Mesothelial cell of epicardium (in vitro differentiated cells): ENCODE data around the gene GPSM1. TPM values are rescaled to one million over a fixed set of nuclear protein-coding genes. Genes with fewer than 3 reads are reported as not detected.

Experiments
- DNase-seq, 2 experiments: peaks; one replicate each; pipeline ENCODE4 v3.0.0; 2021; ENCODE audit warnings: low spot score in 2 of 2; ENCODE audit not compliant: unreplicated experiment in 2 of 2
- H3K27ac Mint-ChIP-seq: 2 replicates; pipeline ENCODE4 v1.8.0; 2021; ENCODE audit warnings: mixed read lengths
- H3K27me3 Mint-ChIP-seq: 2 replicates; pipeline ENCODE4 v1.8.0; 2021; ENCODE audit warnings: low read depth, mixed read lengths
- H3K36me3 Mint-ChIP-seq: 2 replicates; pipeline ENCODE4 v1.8.0; 2021; ENCODE audit warnings: mixed read lengths
- H3K4me1 Mint-ChIP-seq: 2 replicates; pipeline ENCODE4 v1.8.0; 2021; ENCODE audit warnings: mixed read lengths
- H3K4me3 Mint-ChIP-seq: 2 replicates; pipeline ENCODE4 v1.8.0; 2021; ENCODE audit warnings: mild to moderate bottlenecking, moderate library complexity, mixed read lengths
- H3K9me3 Mint-ChIP-seq: 2 replicates; pipeline ENCODE4 v1.8.0; 2021; ENCODE audit warnings: mixed read lengths
- total RNA-seq: library from RNA; stranded (reverse); gene quantifications from 3 replicates; pipeline ENCODE4 v1.2.1, GENCODE V29; 2021
- TF ChIP-seq, protein P1 (sequence below): fragments of 200-600 bp; sonication (generic); IDR thresholded peaks from one replicate; pipeline ENCODE4 v1.5.0; 2021; ENCODE audit warnings: antibody characterized with exemption; ENCODE audit not compliant: unreplicated experiment

Gene GPSM1
- total RNA-seq, 1 donor from 2014 or later, result 102 TPM

DNA sequence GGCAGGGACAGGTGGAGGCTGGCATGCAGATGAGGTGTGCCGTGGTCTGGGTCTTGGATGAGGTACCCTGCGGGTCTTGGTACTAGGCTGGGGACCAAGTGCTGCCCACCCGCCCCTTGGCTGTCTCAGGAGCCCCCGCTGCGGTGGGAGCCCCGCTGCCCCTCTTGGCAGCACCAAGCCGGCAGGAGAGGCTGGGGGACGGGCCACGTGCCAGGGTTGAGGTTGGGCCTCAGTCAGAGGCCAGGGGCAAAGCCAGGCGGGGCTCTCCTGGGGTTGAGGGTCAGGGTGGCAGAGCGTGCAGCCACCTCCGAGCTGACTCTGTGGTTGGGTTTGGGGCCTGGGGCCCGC is 44.2 kb downstream of the GPSM1 start:
- Mint-ChIP-seq H3K4me1 (peaks cover 13% of the 10 kb centered on the region), H3K27ac (no peak overlapping the region), H3K4me3 (no peak overlapping the region), H3K36me3 (no peaks in the 10 kb centered on the region), H3K27me3 (no peaks in the 10 kb centered on the region), H3K9me3 (no peaks in the 10 kb centered on the region)
- TF ChIP-seq, protein P1, sequence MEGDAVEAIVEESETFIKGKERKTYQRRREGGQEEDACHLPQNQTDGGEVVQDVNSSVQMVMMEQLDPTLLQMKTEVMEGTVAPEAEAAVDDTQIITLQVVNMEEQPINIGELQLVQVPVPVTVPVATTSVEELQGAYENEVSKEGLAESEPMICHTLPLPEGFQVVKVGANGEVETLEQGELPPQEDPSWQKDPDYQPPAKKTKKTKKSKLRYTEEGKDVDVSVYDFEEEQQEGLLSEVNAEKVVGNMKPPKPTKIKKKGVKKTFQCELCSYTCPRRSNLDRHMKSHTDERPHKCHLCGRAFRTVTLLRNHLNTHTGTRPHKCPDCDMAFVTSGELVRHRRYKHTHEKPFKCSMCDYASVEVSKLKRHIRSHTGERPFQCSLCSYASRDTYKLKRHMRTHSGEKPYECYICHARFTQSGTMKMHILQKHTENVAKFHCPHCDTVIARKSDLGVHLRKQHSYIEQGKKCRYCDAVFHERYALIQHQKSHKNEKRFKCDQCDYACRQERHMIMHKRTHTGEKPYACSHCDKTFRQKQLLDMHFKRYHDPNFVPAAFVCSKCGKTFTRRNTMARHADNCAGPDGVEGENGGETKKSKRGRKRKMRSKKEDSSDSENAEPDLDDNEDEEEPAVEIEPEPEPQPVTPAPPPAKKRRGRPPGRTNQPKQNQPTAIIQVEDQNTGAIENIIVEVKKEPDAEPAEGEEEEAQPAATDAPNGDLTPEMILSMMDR, result no peak
- DNase-seq, result no peak

DNA sequence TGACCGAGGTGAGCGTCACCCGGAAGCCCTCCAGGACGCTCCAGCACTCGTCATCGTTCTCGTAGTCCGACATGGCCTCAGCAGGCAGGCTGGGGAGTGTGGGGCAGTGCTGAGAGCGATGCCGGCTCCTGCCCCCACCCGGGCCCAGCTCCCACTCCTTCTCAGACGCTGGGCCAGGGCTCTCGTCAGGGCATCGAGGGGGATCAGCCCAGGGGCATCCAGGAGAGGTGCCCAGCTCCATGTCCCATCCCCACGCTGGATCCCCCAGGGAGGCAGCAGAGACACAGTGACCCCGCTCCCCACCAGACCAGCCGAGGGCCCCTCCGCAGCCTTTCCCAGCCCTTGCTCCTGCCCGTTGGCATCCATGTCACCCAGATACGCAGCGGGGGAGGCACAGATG is 44.7 kb downstream of the GPSM1 start:
- H3K27ac Mint-ChIP-seq, result no peak overlapping the region
- H3K4me3 Mint-ChIP-seq, result no peak overlapping the region
- no peak for DNase-seq
- H3K9me3 Mint-ChIP-seq, result no peaks in the 10 kb centered on the region
- H3K27me3 Mint-ChIP-seq, result no peaks in the 10 kb centered on the region
- TF ChIP-seq, protein P1, result no peak
- peaks cover 13% of the 10 kb centered on the region for H3K4me1 Mint-ChIP-seq
- H3K36me3 Mint-ChIP-seq, result no peaks in the 10 kb centered on the region

DNA sequence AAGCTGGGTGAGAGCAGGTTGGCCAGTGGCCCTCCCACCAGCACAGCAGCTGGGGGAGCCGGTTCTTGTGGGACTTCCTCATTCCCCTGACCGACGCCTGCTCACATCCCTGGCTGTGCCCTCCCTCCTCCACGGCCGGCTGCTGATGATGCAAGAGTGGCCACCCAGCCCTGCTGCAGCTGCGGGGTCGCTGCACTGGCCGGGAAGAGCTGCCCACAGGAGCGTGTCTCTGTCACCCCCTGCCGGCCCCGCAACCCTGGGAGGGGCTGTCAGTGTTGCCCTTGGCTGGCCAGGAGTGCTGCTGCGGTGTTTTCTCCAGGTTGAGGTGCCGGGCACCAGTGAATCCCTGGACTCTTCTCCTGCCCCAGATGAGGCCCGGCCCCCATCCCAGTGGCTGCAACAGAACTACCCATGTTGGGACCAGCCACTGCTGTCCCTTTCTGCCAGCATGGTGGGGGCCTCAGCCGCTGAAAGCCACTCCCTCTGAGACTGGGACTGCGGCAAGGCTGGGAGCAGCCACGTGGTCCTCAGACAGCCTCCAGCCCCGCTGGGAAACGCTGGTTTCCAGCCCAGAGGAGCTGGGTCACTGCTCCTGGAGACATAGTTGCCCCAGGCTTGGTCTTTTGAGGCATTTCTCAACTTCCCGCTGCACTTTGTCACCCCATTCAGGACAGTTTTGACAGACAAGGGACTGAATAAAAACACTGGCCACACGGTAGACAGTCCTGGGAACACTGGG is 45.4 kb downstream of the GPSM1 start:
- Mint-ChIP-seq H3K4me3 (peak overlapping the region; percentile 37), H3K4me1 (peaks cover 13% of the 10 kb centered on the region), H3K9me3 (no peaks in the 10 kb centered on the region), H3K36me3 (no peaks in the 10 kb centered on the region), H3K27ac (peak overlapping the region; percentile 47), H3K27me3 (no peaks in the 10 kb centered on the region)
- TF ChIP-seq, protein P1, result no peak
- no peak for DNase-seq

DNA sequence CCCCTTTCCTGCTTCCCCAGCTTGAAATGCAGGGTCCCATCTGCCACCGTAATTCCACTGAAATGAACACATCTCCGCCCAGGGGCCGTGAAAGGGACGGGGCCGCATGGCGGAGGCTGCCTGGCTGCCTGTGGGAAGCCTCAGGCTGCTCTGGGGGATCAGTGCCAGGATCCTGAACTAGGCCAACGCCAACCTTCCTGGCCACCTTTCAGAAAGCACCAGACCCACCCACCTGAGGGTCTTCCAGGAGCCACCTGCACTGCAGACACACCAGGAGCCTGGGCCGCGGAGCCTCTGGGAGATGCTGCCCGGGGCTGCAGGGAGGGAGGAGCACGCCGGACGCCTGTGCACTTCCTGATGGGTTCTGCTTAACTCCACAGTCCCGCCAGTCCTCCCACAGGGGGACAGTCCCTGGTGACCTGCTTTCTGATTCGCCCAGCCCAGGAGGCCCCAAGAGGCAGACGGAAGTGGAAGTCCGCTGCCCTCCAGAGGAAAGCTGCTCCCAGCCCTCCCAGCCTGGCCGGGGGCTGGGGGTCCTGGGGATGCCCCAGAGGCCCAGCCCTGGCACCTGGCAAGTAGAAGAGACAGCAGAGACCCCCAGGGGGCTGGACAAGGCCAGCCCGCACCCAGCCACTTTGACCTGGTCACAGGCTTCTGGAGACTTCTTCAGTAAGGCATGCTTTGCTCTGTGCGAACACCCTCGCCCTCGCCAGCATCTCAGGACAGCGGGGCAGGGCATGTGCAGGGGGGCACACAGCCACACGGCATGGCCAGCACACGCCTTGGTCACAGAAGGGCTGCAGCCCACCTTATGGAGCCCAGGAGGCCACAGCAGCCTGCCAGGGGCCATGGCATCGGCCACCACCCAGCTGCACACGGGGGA is 46.2 kb downstream of the GPSM1 start, which contains the start of gene CARD9:
Gene CARD9 (minus strand): TSS at position 370 of the 883 bp plus-strand sequence. CDS start 1,591 bp downstream, outside the sequence.
- DNase-seq, result no peak
- Mint-ChIP-seq H3K9me3 (no peaks in the 10 kb centered on the region), H3K36me3 (no peaks in the 10 kb centered on the region), H3K27ac (peak within 1 kb of the TSS; percentile 47), H3K4me3 (peak within 1 kb of the TSS; percentile 37), H3K4me1 (peaks cover 13% of the 10 kb centered on the region), H3K27me3 (no peaks in the 10 kb centered on the region)
- TF ChIP-seq, protein P1, result no peak

DNA sequence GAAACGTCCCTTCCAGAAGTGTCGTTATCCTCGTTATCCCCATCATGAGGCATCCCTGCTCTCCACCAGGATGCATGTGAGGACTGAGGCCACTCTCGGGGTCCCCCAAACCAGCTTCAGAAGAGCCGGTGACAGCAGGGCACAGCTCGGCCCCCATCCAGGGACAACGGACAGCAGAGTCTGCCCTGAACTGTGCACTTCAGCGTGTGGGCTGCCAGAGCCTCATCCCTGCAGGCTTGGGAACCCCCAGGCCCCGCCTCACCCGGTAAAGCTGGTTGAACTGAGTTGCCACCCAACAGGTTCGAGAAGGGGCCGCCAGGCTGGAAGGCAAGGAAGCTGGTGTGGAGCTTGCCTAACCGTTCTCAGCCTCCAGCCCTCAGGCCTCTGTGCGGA is 46.8 kb downstream of the GPSM1 start:
- no peaks in the 10 kb centered on the region for H3K9me3 Mint-ChIP-seq
- H3K27me3 Mint-ChIP-seq, result no peaks in the 10 kb centered on the region
- peaks cover 13% of the 10 kb centered on the region for H3K4me1 Mint-ChIP-seq
- TF ChIP-seq, protein P1, result no peak
- no peak overlapping the region for H3K4me3 Mint-ChIP-seq
- no peak for DNase-seq
- no peaks in the 10 kb centered on the region for H3K36me3 Mint-ChIP-seq
- H3K27ac Mint-ChIP-seq, result no peak overlapping the region
